Activated CD4-positive, alpha-beta T cell treated with anti-CD3 and anti-CD28 coated beads for 36 hours (primary cell): ENCODE results near the gene MAPK8IP1. TPM values are rescaled to one million over a fixed set of nuclear protein-coding genes. Genes with fewer than 3 reads are reported as not detected.

ENCODE experiments used
- ATAC-seq: fragments of 200-7000 bp; cut with Tn5 transposase; one replicate; pipeline ENCODE4 v1.10.0; 2021; ENCODE audit warnings: mild to moderate bottlenecking, moderate library complexity
- CTCF ChIA-PET: fragments of 350-600 bp; sonication (Branson Sonifier 250); formaldehyde crosslinking; loops from one replicate; lab custom pipeline; 2021; ENCODE audit warnings: antibody characterized with exemption; lab: Charles Lee
- POLR2A ChIA-PET: fragments of 350-600 bp; sonication (Branson Sonifier 250); formaldehyde crosslinking; loops from one replicate; lab custom pipeline; 2021; ENCODE audit warnings: antibody characterized with exemption, inconsistent platforms; lab: Charles Lee
- DNase-seq: peaks from one replicate; pipeline ENCODE4 v3.0.0-alpha.2; 2020
- H3K27ac Mint-ChIP-seq: one replicate; pipeline ENCODE4 v1.8.0; 2021; ENCODE audit warnings: mixed read lengths
- H3K27me3 Mint-ChIP-seq: one replicate; pipeline ENCODE4 v1.8.0; 2021; ENCODE audit warnings: mixed read lengths
- H3K36me3 Mint-ChIP-seq: one replicate; pipeline ENCODE4 v1.8.0; 2021; ENCODE audit warnings: low read depth, mixed read lengths
- H3K4me1 Mint-ChIP-seq: one replicate; pipeline ENCODE4 v1.8.0; 2021; ENCODE audit warnings: mixed read lengths
- H3K4me3 Mint-ChIP-seq: one replicate; pipeline ENCODE4 v1.8.0; 2021; ENCODE audit warnings: mild to moderate bottlenecking, moderate library complexity, mixed read lengths
- H3K9me3 Mint-ChIP-seq: one replicate; pipeline ENCODE4 v1.8.0; 2021; ENCODE audit warnings: low read depth, mixed read lengths
- intact Hi-C, 2 experiments: fragments of 100-400 bp; cut with DNase I in 1 of 2; cut with micrococcal nuclease in 1 of 2; formaldehyde crosslinking; loops; one replicate each; pipeline versions ENCODE4 v1.14.2 to v1.15.1; 2022 to 2024; cut with DNase I, micrococcal nuclease
- total RNA-seq, 2 experiments: library from RNA; stranded (reverse); gene quantifications; one replicate each; pipeline ENCODE4 v1.2.3, GENCODE V29; 2021

Gene MAPK8IP1
- total RNA-seq, 2 experiments from 2014 or later, result 0.37 to 0.39 TPM

- H3K4me3 Mint-ChIP-seq, result no peak overlapping the region
- ChIA-PET CTCF (interaction anchor here (1.1 kb wide), 1 partner anchor 10 kb away, joined by 3 read pairs; no protein-coding TSS in a partner anchor), POLR2A (no interaction called here)
- peaks cover 3% of the 10 kb centered on the region for H3K36me3 Mint-ChIP-seq
- H3K27me3 Mint-ChIP-seq, result peaks cover 10% of the 10 kb centered on the region
- DNase-seq (no peak), ATAC-seq (no peak)
- intact Hi-C loops, result no loop called here
- H3K27ac Mint-ChIP-seq, result no peak overlapping the region
- peaks cover 29% of the 10 kb centered on the region for H3K4me1 Mint-ChIP-seq
- no peaks in the 10 kb centered on the region for H3K9me3 Mint-ChIP-seq
Observed at GRCh38 chr11:45920531-45921477, 35.4 kb downstream of the MAPK8IP1 start.

GRCh38 chr11:45921561-45922424 lies 36.3 kb downstream of the MAPK8IP1 start:
- H3K4me3 Mint-ChIP-seq, result peak overlapping the region; percentile 51
- H3K27ac Mint-ChIP-seq, result no peak overlapping the region
- peaks cover 10% of the 10 kb centered on the region for H3K27me3 Mint-ChIP-seq
- intact Hi-C loops, result no loop called here
- H3K36me3 Mint-ChIP-seq, result no peaks in the 10 kb centered on the region
- no peaks in the 10 kb centered on the region for H3K9me3 Mint-ChIP-seq
- ATAC-seq (no peak), DNase-seq (no peak)
- ChIA-PET POLR2A (no interaction called here), CTCF (interaction anchor here (0.6 to 1.1 kb wide), 2 partner anchors 9 to 84 kb away, joined by 3 read pairs; no protein-coding TSS in a partner anchor)
- peaks cover 20% of the 10 kb centered on the region for H3K4me1 Mint-ChIP-seq

- Mint-ChIP-seq H3K4me1 (peaks cover 17% of the 10 kb centered on the region), H3K27ac (no peak within 1 kb of the TSS), H3K36me3 (no peaks in the 10 kb centered on the region), H3K9me3 (no peaks in the 10 kb centered on the region), H3K27me3 (peaks cover 10% of the 10 kb centered on the region), H3K4me3 (peak within 1 kb of the TSS; percentile 61)
- ChIA-PET CTCF (interaction anchor here (0.6 kb wide), 1 partner anchor 83 kb away, joined by 3 read pairs; no protein-coding TSS in a partner anchor), POLR2A (no interaction called here)
- no peak for DNase-seq
- intact Hi-C loops, result no loop called here
- no peak for ATAC-seq
Observed at GRCh38 chr11:45922425-45923082, 37.1 kb downstream of the MAPK8IP1 start, which contains the start of gene LARGE2. Gene LARGE2, plus strand, starts transcription at chr11:45922656. Its CDS starts 227 bp downstream, at chr11:45922883.

GRCh38 chr11:45924036-45924915 lies 38.8 kb downstream of the MAPK8IP1 start:
- POLR2A ChIA-PET, result interaction anchor here (0.6 to 0.7 kb wide), 2 partner anchors 17 to 553 kb away, joined by 3 read pairs; no protein-coding TSS in a partner anchor
- Mint-ChIP-seq H3K4me1 (peaks cover 9% of the 10 kb centered on the region), H3K9me3 (no peaks in the 10 kb centered on the region), H3K4me3 (no peak overlapping the region), H3K27me3 (peaks cover 10% of the 10 kb centered on the region), H3K36me3 (no peaks in the 10 kb centered on the region), H3K27ac (no peak overlapping the region)
- no peak for DNase-seq
- CTCF ChIA-PET, result interaction anchor here (1.1 kb wide), 1 partner anchor 41 kb away, joined by 3 read pairs; no protein-coding TSS in a partner anchor
- intact Hi-C loops, result no loop called here
- no peak for ATAC-seq

GRCh38 chr11:45924927-45925326 lies 39.5 kb downstream of the MAPK8IP1 start:
- peaks cover 10% of the 10 kb centered on the region for H3K27me3 Mint-ChIP-seq
- no peak overlapping the region for H3K4me3 Mint-ChIP-seq
- H3K9me3 Mint-ChIP-seq, result no peaks in the 10 kb centered on the region
- DNase-seq, result no peak
- POLR2A ChIA-PET, result no interaction called here
- H3K4me1 Mint-ChIP-seq, result peaks cover 9% of the 10 kb centered on the region
- intact Hi-C loops, result no loop called here
- CTCF ChIA-PET, result interaction anchor here (0.6 to 1.1 kb wide), 2 partner anchors 40 to 657 kb away, joined by 3 read pairs; no protein-coding TSS in a partner anchor
- ATAC-seq, result no peak
- no peak overlapping the region for H3K27ac Mint-ChIP-seq
- no peaks in the 10 kb centered on the region for H3K36me3 Mint-ChIP-seq

- peaks cover 10% of the 10 kb centered on the region for H3K27me3 Mint-ChIP-seq
- intact Hi-C loops, result no loop called here
- H3K4me1 Mint-ChIP-seq, result peaks cover 16% of the 10 kb centered on the region
- DNase-seq (no peak), ATAC-seq (no peak)
- H3K36me3 Mint-ChIP-seq, result no peaks in the 10 kb centered on the region
- no peaks in the 10 kb centered on the region for H3K9me3 Mint-ChIP-seq
- H3K4me3 Mint-ChIP-seq, result no peak overlapping the region
- POLR2A ChIA-PET, result no interaction called here
- H3K27ac Mint-ChIP-seq, result no peak overlapping the region
- CTCF ChIA-PET, result interaction anchor here (0.6 to 2.1 kb wide), 2 partner anchors 40 to 656 kb away, joined by 3 to 8 read pairs; no protein-coding TSS in a partner anchor
Observed at GRCh38 chr11:45925550-45925949, 40.1 kb downstream of the MAPK8IP1 start.

- ChIA-PET POLR2A (no interaction called here), CTCF (interaction anchor here (2.1 kb wide), 1 partner anchor 40 kb away, joined by 8 read pairs; no protein-coding TSS in a partner anchor)
- Mint-ChIP-seq H3K27ac (no peak overlapping the region), H3K27me3 (peaks cover 10% of the 10 kb centered on the region), H3K9me3 (no peaks in the 10 kb centered on the region), H3K4me3 (no peak overlapping the region), H3K4me1 (peaks cover 20% of the 10 kb centered on the region), H3K36me3 (no peaks in the 10 kb centered on the region)
- intact Hi-C loops, result no loop called here
- ATAC-seq (no peak), DNase-seq (no peak)
Observed at GRCh38 chr11:45926001-45926401, 40.5 kb downstream of the MAPK8IP1 start.

- Mint-ChIP-seq H3K9me3 (no peaks in the 10 kb centered on the region), H3K36me3 (no peaks in the 10 kb centered on the region), H3K27me3 (peaks cover 7% of the 10 kb centered on the region), H3K27ac (no peak overlapping the region), H3K4me1 (peaks cover 21% of the 10 kb centered on the region), H3K4me3 (no peak overlapping the region)
- ChIA-PET POLR2A (no interaction called here), CTCF (interaction anchor here (0.6 to 2.1 kb wide), 3 partner anchors 39 to 610 kb away, joined by 3 to 8 read pairs (median 3); no protein-coding TSS in a partner anchor)
- no peak for ATAC-seq
- no peak for DNase-seq
- intact Hi-C loops, result no loop called here
Observed at GRCh38 chr11:45926536-45927331, 41.3 kb downstream of the MAPK8IP1 start.

GRCh38 chr11:45927332-45927683 lies 41.9 kb downstream of the MAPK8IP1 start:
- POLR2A ChIA-PET, result no interaction called here
- Mint-ChIP-seq H3K4me1 (peaks cover 21% of the 10 kb centered on the region), H3K27me3 (peaks cover 7% of the 10 kb centered on the region), H3K4me3 (no peak overlapping the region), H3K36me3 (no peaks in the 10 kb centered on the region), H3K9me3 (no peaks in the 10 kb centered on the region), H3K27ac (no peak overlapping the region)
- intact Hi-C loops, result no loop called here
- CTCF ChIA-PET, result interaction anchor here (0.5 to 2.1 kb wide), 4 partner anchors 38 to 670 kb away, joined by 3 to 8 read pairs (median 3); no protein-coding TSS in a partner anchor
- DNase-seq (no peak), ATAC-seq (no peak)
